D721Med (cell line): ENCODE data around the gene PUS1.

ENCODE experiments used
- DNase-seq: peaks from one replicate; pipeline ENCODE4 v3.0.0; 2011; ENCODE audit warnings: low spot score; ENCODE audit not compliant: insufficient read length
- FAIRE-seq: peaks from 2 replicates; lab custom pipeline; 2011; peaks lifted over from hg19 to GRCh38; lab: Jason Lieb, UNC
- TF ChIP-seq, protein P1 (sequence below): IDR thresholded peaks from 2 replicates; pipeline ENCODE4 v1.5.1; 2012; ENCODE audit warnings: mild to moderate bottlenecking, control low read depth; ENCODE audit not compliant: insufficient read depth; ENCODE audit errors: missing control alignments

Gene PUS1

DNA sequence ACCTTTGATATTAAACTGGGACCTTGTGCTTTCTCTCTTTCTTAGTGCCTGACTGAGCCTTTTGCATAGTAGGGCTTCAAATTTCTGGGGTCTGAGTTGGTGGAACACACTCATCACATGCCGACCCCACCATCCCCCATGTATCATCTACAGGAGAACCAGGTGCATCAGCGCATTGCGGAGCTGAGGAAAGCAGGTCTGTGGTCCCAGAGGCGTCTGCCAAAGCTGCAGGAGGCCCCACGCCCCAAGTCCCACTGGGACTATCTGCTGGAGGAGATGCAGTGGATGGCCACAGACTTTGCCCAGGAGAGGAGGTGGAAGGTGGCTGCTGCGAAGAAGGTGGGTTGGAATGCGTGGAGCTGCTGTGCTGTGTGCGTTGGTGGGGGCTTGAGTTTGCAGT, 58.5 kb downstream of the PUS1 start:
- TF ChIP-seq, protein P1, sequence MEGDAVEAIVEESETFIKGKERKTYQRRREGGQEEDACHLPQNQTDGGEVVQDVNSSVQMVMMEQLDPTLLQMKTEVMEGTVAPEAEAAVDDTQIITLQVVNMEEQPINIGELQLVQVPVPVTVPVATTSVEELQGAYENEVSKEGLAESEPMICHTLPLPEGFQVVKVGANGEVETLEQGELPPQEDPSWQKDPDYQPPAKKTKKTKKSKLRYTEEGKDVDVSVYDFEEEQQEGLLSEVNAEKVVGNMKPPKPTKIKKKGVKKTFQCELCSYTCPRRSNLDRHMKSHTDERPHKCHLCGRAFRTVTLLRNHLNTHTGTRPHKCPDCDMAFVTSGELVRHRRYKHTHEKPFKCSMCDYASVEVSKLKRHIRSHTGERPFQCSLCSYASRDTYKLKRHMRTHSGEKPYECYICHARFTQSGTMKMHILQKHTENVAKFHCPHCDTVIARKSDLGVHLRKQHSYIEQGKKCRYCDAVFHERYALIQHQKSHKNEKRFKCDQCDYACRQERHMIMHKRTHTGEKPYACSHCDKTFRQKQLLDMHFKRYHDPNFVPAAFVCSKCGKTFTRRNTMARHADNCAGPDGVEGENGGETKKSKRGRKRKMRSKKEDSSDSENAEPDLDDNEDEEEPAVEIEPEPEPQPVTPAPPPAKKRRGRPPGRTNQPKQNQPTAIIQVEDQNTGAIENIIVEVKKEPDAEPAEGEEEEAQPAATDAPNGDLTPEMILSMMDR, result no peak
- DNase-seq (no peak), FAIRE-seq (no peak)

GRCh38 chr12:131988054-131988796, 59.1 kb downstream of the PUS1 start:
- DNase-seq (no peak), FAIRE-seq (no peak)
- TF ChIP-seq, protein P1, result no peak

- no peak for DNase-seq
- TF ChIP-seq, protein P1, result no peak
These were observed 59.9 kb downstream of the PUS1 start for GRCh38 chr12:131989021-131989420.

DNA sequence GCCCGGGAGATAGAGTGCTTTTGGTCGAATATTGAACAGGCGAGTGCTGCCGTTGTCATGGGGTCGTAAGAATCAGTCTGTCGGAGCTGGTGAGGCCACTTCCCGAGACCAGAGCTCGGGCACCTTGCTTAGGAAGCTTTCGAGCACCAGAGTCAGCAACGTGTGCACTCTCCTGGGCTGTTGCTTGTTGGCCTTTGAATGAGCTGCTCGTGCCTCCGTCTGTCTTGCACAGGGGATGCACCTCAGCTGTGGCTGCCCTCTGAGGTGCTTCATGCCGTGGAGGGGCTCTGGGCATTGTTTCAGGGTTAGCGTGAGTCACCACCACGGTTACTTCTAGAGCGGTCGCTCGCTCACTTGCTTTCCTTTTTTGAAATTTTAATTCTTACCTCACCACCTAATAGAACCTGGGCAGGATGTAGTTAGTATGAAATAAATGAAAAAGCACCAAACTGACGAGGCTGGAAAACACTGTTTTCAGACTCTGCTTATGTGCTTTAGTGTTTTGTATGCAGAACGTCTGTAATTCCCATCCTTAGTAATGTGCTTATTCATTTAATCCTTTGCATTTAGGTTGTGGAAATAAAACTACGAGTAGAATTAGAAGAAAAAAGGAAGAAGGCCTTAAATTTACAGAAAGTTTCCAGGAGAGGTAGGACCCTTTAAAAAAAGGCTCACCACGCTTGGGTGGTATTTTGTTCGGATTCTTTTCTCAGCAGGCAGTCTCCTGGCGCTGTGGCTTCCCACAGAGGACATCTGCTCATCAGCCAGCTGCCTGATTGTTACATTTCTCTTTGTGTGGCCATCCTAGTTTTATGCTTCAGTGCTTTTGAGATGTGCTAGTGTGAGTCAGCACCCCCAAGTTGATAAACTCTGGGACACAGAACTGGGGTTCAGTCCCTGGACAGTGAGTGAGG, 61.2 kb downstream of the PUS1 start:
- DNase-seq (no peak), FAIRE-seq (no peak)
- TF ChIP-seq, protein P1, result no peak

More at GRCh38 chr12:131989021-131989420, 59.9 kb downstream of the PUS1 start:
- FAIRE-seq, result no peak

- TF ChIP-seq, protein P1, result no peak
- no peak for FAIRE-seq
- no peak for DNase-seq
These were observed 61.9 kb downstream of the PUS1 start for GRCh38 chr12:131990980-131991305.

GRCh38 chr12:131991816-131992430, 62.8 kb downstream of the PUS1 start:
- TF ChIP-seq, protein P1, result no peak
- DNase-seq, result no peak
- no peak for FAIRE-seq
